GM18517 (cell line): ENCODE results near the gene ARID1A.
"Not testable (repeated sequence)": the region's sequence is repeated elsewhere in the genome, so short reads cannot be mapped to it uniquely, and the experiment has no call there.

Experiments
- ATAC-seq: cut with Tn5 transposase; IDR thresholded peaks from one replicate; pipeline ENCODE4 v1.9.1; 2021; ENCODE audit warnings: mild to moderate bottlenecking, moderate library complexity; ENCODE audit not compliant: unreplicated experiment

ARID1A gene

DNA sequence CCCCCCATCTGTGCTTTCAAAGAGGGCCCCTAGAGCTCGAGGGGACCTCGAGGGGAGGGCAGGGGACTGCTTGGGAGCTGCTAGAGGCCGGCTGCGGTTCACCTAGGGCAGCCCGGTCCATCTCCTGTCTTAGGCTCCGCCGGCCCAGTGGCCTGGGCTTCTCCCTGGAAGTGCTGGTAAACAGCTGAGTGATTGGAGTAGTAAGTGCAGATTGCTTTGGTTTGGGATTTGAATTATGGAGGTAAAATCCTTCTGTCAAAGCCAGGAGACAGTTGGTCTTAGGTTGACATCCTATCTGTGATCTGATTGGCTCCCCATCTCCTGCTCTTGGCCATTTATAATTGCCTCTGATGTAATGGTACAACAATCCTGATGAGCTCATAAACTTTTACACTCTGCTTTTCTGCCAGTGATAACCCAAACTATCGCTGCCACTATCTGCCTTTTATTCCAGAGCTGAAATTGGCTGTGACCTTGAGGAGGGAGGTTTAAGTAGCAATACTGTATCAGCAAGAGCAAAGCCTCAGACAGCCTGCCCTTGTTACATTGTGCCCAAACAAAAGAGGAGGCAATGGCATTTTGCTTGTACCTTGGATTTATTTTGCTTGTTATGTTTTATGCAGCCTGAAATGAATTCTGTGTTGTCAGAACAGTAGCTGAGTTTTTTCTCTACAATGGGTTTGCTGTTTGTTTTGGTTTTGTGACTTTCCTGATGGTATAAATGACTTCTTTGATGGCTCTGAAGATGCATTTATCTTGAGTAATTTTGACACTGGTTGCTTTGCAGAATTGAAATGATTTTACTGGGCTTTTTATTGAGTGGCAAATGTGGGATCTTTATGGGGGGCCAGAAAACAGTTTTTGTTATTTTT, 2.4 kb downstream of the ARID1A start:
- ATAC-seq, result no peak

DNA sequence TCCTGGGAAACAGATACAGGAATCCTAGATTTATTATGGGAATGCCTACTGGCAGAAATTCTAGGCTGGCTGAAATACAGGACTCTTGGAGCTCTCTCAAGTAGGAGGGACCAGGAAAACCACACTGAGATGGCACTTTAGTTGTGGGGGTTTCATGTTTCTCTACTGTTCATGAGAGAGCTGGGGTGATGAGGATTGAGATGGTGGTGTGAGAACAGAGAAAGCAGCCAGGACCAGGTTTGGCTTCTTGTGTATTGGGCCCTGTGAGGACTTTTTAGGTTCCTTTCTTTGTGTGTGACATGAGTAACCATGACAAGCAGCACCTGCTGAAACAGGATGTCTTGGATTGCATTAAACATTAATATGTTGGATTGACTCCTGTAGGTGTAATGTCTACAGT, 4.9 kb downstream of the ARID1A start:
- no peak for ATAC-seq

DNA sequence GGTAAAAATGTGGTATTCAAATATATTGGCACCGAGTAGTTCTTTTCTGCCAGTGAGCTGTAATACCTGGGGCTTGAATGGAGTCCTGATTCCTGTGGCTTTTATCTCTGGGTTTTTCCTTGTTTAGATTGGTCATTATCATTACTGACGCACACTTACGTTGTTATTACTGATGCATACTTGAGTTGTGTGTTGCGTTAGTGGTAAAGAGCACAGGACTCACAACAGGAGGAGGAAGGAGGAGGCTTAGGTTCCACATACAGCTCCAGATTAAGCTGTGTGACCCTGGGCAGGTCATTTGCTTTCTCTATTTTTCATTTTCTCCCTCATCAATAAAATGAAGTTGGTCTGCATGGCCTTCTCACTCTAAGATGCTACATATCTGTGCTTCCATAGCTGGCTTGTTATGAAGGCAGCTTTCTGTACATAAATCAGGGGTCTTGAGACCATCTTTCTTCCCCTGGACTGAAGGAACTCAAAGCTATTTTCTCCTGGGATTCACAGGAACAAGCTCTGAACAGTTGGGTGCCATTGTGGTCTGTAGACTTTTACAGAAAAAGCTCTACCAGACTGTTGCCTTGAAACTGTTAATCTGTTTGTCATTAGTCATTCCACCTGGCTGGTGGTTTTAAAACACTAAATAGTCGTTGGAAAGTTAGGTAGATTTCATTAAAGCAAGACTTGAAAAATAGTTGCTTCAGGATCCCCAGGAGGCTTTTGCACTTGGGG, 5.6 kb downstream of the ARID1A start:
- ATAC-seq, result no peak

DNA sequence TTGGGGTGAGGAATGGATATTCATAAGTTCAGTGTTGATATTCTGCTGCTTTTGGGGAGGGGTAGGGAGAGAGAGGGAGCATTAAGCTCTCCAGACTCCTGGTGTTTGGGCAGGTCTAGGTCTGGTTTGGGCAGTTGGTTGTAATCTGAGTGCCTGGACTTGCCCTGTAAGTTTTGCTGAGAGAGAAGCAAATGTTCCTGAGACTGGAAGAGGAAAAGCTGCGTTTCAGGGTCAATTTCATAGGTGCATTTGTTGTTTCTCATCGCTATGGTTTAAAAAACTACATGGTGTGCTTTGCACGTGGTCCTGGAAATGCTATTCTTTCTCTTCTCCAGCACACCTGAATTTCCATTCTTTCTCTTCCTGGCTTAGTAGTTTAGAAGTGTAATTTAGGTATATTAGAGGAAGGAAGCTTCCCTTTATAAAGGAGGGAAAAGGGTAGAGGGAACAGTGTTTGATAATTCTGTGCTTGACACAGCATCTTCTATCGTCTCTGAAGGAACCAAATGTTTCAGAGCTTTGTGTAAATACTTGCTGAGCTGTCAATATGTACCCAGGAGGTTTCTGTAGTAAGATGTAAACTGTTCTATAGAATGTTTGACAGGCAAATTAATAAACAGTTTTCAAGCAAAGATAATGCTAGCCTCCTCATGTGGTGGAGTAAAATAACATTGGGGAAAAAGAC, 6.3 kb downstream of the ARID1A start:
- no peak for ATAC-seq

DNA sequence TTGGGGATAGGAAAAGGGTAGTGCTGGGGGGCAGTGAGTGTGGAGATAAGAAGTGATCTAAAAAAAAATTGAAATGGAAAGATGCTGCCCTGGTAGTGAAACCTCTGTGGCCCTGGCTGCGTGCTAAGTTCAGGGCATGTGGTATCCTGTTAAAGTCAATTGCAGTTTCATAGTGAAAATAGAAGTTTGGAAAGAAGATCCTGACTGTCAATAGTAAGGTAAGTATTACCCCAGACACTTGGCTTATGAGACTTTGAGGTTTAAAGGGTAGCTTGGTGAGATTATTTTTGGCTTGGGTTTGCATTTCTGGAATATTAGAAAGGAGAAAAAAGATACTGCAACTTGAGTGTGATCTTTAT, 6.8 kb downstream of the ARID1A start:
- no peak for ATAC-seq

DNA sequence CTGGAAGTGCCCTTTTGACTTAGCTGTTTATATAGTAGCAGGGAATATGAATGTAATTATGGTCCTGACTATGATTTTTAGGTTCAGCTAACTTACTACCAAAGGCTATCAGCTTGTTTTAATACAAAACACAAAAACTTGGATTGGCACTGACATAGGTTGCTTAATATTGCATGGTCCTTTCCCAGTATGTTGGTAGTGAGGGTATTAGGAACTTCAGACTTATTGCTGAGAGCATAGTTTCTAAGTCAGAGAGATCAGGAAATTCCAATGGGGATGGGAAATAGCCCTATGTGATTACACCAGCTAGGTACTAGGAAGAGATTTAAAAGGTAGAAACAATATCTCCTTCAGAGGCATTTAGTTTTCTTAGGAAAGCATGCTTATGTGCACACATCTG, 7.7 kb downstream of the ARID1A start:
- ATAC-seq, result no peak

DNA sequence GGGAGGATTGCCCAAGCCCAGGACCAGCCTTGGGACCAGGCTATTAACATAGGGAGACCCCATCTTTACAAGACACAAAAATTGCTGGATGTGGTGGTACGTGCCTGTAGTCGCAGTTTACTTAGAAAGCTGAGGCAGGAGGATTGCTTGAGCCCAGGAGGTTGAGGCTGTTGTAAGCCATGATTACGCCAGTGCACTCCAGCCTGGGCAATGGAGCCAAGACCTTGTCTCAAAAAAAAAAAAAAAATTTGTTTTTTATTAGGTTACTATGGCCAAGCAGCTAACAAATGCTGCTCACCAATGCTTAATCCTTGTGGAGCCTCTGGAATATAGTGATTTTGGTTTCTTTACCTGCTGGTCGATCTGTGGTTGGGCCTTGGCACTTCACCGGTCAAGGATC, 8.8 kb downstream of the ARID1A start:
- ATAC-seq, result no peak

DNA sequence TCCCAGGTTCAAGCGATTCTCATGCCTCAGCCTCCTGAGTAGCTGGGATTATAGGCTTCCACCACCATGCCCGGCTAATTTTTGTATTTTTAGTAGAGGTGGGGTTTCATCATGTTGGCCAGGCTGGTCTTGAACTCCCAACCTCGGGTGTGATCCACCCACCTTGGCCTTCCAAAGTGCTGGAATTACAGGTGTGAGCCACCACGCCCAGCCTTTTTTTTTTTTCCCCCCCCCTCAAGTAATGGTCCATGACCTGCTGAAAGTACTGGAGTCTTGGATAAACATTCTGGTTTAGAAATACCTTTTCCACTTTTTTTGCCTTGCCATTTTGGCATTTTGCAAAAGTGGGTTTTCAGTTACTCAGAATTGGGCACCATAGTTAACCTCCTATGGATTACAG, 9.4 kb downstream of the ARID1A start:
- ATAC-seq, result not testable (repeated sequence)

DNA sequence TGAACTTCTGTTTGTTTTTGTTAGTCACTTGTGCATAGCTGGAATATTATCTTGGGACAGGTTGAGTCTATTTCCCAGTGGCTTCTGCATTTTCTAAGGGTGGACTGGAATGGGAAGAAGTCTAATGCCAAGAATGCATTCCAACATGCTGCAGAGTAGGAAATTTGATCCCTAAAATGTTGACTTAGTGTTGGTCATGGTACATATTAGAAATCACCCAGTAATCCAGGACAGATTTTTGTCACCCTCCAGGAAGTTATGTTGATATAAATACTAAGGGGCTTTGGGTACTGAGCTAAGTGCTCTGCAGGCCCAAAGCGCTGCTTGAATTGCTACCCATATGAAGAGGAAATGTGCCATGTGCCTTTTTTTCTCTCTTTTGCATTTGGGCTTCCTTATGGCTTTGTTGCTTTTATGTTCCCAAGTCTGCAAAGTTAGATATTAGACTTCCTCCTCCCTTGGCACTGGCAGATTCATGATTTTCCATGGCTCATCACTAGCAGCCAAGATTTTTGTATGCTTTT, 10.0 kb downstream of the ARID1A start:
- ATAC-seq, result no peak

DNA sequence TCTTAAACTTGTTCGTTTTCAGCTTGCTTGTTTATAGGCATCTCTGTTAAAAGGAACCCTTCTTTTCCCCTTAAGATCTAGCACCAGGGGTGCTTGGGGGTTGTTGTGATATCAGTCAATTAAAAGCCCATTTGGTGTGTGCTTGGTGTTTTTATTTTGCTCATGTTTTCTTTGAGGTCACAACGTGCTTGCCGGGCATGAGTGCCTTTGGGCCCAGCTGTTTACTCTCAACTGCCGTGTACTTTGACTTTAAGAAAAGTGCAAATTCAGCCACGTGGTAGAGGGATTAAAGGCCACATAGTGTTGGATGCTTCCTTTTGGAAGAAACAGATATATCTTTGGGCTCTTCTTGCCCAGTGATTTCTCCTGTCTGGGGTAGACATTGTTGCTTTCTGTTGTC, 10.5 kb downstream of the ARID1A start:
- ATAC-seq, result no peak

DNA sequence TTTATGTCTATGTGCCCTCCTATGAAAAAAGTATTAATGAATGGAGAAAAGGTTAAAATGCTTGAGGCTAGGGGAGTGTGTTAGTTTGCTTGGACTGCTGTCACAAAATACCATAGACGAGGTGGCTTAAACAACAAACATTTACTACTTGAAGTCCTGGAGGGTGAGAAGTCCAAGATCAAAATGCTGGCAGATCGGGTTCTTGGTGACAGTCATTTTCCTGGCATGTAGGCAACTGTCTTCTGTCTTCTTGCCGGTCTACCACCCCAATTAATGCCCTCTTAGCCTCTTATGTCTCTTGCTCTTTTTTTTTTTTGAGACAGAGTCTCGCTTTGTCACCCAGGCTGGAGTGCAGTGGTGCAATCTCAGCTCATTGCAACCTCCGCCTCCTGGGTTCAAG, 15.0 kb downstream of the ARID1A start:
- ATAC-seq, result no peak

DNA sequence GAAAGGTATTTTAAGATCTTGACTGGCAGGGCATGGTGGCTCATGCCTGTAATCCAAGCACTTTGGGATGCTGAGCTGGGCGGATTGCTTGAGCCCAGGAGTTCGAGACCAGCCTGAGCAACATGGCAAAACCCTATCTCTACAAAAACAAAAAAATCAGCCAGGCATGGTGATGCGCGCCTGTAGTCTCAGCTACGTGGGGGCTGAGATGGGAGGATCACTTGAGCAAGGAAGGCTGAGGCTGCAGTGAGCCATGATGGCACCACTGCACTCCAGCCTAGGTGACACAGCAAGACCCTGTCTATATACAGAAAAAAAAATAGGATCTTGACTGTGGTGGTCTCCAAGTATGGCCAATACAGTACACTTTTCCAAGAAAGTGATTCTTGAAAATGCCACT, 16.0 kb downstream of the ARID1A start:
- ATAC-seq, result no peak

DNA sequence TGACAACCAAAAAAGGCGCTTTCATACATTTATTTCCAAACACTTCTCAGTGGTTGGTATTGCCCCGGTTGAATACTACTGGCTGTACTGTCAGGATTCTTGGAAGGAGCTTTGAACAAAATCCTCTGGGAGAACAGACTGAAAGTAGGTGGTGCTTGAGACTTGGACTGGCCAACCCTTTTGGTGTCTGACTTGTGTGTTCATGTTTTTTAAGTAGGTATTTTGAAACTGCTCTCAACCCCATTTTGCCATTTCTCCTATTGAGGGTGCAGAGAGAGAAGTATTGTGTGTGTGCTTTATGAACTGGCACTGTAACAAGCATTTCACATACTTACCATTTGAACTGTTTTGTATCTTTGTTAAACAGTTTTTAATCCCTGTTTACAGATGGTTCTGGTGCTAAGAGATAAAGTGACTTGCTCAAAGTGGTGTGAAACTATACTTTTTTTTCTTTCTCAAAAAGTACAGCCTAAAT, 21.2 kb downstream of the ARID1A start:
- ATAC-seq, result no peak

DNA sequence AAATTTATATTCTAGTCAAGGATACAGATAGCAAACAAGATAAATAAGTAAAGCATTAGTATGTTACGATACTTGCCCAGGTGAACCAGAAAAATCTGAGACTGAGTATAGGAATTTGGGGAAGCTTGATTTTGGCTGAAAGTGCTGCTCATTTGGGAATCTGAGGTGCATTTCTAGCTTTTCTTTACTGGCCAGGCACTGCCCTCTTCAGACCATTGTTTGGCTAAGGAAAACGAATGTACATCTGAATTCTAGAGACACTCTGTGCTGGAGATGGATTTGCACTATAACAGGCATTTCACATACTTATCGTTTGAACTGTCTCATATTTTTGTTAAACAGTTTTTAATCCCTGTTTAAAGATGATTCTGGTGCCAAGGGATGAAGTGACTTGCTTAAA, 23.4 kb downstream of the ARID1A start:
- no peak for ATAC-seq

DNA sequence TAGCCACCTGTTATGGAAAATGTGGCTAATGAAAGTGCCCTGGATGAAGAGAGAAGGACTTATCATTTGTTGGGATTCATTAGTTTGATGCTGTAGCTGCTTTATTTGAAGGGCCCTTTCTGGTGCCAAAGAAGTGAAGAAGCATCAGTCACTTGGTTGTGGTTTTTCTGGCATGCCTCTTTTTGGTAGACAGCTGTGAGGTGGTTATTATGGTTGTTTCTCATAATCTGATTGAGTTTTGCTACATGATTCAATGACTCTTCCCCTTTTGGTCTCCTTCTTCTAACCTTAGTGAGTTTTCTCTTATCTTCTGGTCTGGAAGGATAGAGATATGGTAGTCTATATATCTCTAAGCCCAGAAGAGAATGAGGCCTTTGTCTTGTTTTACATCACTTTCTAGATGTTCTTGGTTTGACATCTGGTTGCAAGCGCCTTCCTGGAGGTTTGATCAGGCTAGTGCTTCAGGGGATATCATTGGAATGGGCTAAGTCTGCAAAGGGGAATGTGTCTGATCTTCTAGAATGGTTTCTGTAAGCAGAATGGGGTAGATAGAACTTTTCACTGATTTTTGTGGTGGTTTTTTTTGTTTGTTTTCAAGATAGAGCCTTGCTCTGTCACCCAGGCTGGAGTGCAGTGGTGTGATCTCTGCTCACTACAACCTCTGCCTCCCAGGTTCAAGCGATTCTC, 26.0 kb downstream of the ARID1A start:
- no peak for ATAC-seq

DNA sequence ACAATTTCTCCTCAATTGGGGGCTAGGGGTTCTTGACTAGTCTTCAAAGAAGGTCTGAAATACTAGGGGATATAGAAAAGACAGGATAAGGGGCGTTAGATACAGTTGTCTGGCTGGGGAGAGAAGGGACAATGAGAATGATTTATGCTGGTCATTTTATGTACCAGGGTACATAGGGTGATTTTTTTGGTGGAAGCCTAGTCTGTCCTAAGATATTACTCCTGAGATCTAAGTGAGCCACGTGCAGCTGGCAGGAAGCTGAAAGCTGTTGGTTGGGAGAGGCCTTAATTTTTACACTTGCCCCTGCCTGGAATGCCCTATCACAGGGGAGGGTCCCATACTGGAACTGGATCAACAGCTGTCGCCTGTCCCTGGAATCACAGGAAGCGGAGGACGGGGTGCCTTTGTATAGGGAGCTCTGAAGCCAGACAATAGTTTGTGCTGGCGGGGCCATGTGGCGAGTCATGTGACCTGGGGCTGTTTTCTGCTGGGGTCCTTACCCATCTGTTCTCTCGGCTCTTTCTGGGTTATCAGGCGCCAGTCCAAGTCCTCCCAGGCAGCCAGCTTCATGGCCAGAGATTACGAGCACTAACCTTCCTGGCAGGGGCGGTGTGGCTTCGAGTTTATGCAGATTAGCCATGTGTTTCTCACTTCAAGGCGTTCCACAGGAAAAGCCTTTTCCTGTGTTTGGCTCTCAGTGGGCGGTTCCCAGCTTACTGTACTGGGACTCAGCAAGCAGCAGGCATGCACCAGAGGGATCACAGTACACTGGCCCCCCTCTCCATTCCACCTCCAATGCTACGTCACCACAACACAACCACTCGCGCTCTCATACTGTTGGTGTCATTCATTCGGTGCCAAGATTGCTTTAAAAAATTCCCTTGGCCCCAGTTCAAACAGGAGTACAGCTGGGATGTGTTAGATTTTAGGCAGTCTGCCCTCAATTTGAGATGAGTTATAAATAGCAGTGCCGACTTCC, 27.5 kb downstream of the ARID1A start:
- ATAC-seq, result no peak

DNA sequence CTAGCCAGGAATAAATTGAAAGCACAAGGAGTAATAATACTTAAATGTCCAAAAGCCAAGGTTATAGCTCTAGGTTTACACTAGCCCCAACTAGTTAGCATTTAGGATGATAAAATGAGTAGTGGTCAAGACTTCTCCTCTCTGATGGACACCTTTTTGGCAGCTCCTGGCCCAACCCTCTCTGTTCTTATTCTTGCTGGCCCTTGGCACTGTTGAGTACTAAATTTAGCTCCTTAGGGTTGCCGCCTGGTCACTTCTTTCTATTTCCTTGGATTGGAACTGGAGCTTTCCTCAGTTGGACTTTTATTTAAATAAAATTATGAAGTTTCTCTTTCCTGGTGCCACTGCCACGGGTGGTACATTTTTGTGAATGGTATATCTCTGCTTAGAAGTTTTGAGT, 28.3 kb downstream of the ARID1A start:
- ATAC-seq, result no peak

DNA sequence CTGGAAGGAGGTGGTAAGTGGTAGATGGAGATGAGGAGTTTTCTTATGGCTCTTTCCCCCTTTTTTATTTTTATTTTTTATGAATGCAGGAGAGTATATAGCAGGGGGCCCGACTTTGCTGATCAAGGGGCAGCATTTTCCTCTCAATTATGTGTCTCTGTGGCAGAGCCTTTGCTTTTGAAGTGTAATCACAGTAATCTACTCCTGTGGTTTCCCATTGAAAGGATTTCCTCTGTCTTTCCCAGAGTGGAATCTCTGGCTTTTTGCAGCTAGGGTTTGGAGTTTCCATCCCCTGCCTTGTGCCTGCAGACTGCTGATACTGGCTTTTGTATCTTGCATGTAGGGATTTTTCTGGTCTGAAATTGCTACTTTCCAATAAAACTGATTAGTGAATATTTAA, 29.1 kb downstream of the ARID1A start:
- ATAC-seq, result no peak

DNA sequence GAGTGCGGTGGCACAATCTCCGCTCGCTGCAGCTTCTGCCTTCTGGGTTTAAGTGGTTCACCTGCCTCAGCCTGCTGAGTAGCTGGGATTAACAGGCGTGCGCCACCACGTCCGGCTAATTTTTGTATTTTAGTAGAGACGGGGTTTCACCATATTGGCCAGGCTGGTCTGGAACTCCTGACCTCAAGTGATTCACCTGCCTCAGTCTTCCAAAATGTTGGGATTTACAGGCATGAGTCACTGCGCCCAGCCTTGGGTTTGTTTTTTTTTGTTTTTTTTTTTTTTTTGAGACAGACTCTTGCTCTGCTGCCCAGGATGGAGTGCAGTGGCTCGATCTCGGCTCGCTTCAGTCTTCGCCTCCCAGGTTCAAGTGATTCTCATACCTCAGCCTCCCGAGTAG, 30.1 kb downstream of the ARID1A start:
- ATAC-seq, result not testable (repeated sequence)

DNA sequence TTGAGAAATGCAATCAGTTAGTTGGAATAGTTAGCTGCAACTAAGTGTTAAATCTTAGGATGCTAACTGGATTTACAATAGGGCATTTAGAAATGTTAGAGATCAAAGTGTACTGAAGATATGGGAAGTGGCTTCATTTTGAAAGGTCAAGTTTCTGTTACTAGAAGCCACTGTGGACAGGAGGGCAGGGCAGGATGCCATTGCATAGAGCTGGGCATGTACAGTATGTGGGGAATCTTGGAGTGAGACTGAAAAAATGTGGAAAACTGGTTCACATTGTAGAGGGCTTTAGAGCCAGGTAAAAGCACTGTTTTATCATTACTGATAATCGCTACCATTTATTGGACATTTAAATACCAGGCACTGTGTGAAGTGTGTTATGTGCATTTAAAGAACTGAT, 31.0 kb downstream of the ARID1A start:
- ATAC-seq, result no peak
